Lower lobe of right lung (tissue), 2 donors: Measurements from ENCODE around the gene PTPN4. TPM values are rescaled to one million over a fixed set of nuclear protein-coding genes. Genes with fewer than 3 reads are reported as not detected.

Source experiments
- ATAC-seq, 2 donors: fragments of 200-7000 bp; cut with Tn5 transposase; one replicate each; pipeline ENCODE4 v1.9.1; 2020 to 2022; ENCODE audit warnings: mild to moderate bottlenecking in 2 of 2, moderate library complexity in 2 of 2
- DNase-seq: peaks from one replicate; pipeline ENCODE4 v3.0.0-alpha.2; 2020
- H3K27ac ChIP-seq: fragments of 200-600 bp; one replicate; pipeline ENCODE4 v1.8.0; 2022
- H3K27me3 ChIP-seq: fragments of 200-600 bp; one replicate; pipeline ENCODE4 v1.8.0; 2022; ENCODE audit warnings: low read depth
- H3K36me3 ChIP-seq: fragments of 200-600 bp; one replicate; pipeline ENCODE4 v1.8.0; 2022; ENCODE audit warnings: mild to moderate bottlenecking
- H3K4me1 ChIP-seq: fragments of 200-600 bp; one replicate; pipeline ENCODE4 v1.8.0; 2022
- H3K4me3 ChIP-seq: fragments of 200-600 bp; one replicate; pipeline ENCODE4 v1.8.0; 2022; ENCODE audit warnings: mild to moderate bottlenecking
- H3K9me3 ChIP-seq: fragments of 200-600 bp; one replicate; pipeline ENCODE4 v1.8.0; 2022
- intact Hi-C: fragments of 100-400 bp; cut with DNase I; formaldehyde crosslinking; loops from one replicate; pipeline ENCODE4 v1.11.0; 2022
- total RNA-seq: library from RNA; stranded (reverse); fragmentation: NEBNext Ultra II Directional; extraction: Animal tissue kit (Norgen Biotek cat#: 25700); gene quantifications from one replicate; pipeline ENCODE4 v1.2.1, GENCODE V29; 2021
- TF ChIP-seq, protein P1 (sequence below): fragments of 200-600 bp; IDR thresholded peaks from one replicate; pipeline ENCODE4 v1.8.0; 2022; ENCODE audit warnings: antibody characterized with exemption, mild to moderate bottlenecking
- donor health status: DM: no; HTN: yes; CAD: no; lungs with severe emphysema.

The PTPN4 gene
- total RNA-seq, 1 donor from 2014 or later: 44.5 TPM

- TF ChIP-seq, protein P1, sequence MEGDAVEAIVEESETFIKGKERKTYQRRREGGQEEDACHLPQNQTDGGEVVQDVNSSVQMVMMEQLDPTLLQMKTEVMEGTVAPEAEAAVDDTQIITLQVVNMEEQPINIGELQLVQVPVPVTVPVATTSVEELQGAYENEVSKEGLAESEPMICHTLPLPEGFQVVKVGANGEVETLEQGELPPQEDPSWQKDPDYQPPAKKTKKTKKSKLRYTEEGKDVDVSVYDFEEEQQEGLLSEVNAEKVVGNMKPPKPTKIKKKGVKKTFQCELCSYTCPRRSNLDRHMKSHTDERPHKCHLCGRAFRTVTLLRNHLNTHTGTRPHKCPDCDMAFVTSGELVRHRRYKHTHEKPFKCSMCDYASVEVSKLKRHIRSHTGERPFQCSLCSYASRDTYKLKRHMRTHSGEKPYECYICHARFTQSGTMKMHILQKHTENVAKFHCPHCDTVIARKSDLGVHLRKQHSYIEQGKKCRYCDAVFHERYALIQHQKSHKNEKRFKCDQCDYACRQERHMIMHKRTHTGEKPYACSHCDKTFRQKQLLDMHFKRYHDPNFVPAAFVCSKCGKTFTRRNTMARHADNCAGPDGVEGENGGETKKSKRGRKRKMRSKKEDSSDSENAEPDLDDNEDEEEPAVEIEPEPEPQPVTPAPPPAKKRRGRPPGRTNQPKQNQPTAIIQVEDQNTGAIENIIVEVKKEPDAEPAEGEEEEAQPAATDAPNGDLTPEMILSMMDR: no peak
- Histone ChIP-seq H3K27ac (no peak overlapping the region), H3K4me3 (no peak overlapping the region), H3K4me1 (no peaks in the 10 kb centered on the region), H3K9me3 (no peaks in the 10 kb centered on the region), H3K27me3 (no peaks in the 10 kb centered on the region), H3K36me3 (no peaks in the 10 kb centered on the region)
- DNase-seq (no peak), ATAC-seq (no peak)
- intact Hi-C loops: no loop called here
These were observed 18.7 kb upstream of the PTPN4 start for GRCh38 chr2:119741001-119741400.

DNA sequence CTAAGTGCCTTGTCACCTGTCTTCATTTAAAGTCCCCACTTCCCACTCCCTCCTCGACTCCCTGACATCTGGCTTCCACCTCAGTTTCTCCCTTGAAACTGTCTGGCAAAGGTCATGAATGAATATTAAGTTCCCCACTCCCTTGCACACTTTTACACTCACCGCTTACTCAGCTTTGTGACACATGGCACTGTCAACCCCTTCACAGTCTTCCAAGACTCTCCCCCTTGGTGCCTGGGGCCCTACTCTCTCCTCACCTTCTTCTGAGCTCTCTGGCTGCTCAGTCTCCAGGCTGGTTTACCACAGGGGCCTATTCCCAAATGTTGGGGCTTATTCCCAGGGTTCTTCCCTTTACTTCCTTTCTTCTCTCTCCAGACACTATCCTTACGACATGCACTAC lies 17.9 kb upstream of the PTPN4 start:
- Histone ChIP-seq H3K9me3 (no peaks in the 10 kb centered on the region), H3K27ac (no peak overlapping the region), H3K4me3 (no peak overlapping the region), H3K27me3 (no peaks in the 10 kb centered on the region), H3K4me1 (no peaks in the 10 kb centered on the region), H3K36me3 (no peaks in the 10 kb centered on the region)
- intact Hi-C loops: no loop called here
- no peak for ATAC-seq
- TF ChIP-seq, protein P1: no peak
- DNase-seq: no peak

DNA sequence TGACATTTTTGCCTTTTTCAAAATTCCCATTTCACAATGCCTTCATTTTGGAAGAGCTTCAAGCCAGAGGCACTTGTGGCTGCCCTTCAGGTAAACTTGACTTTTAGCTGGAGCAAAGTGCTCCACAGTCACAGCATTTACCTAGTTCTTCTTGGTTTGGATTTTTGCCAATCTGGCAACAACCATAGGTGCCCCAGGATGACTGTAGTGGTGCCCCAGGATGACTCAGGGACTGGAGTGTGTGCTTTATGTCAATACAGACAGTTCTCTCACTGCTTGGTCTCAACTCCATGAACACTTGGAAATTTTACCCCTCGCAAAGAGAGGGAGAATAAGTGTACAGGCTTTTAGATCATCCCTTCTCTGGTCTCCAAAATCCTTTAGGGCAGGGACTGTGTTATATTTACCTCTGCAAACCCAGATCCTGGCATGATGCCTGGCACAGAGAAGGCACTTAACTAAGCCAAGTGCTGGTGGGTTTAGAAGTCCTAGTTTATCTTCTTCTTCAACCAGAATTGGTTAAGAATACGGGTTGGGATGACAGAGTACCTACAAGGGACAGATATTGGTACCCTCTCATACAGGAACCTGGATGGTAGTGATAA lies 15.3 kb upstream of the PTPN4 start:
- TF ChIP-seq, protein P1: no peak
- Histone ChIP-seq H3K27ac (no peak overlapping the region), H3K4me1 (no peaks in the 10 kb centered on the region), H3K27me3 (no peaks in the 10 kb centered on the region), H3K36me3 (no peaks in the 10 kb centered on the region), H3K4me3 (no peak overlapping the region), H3K9me3 (no peaks in the 10 kb centered on the region)
- DNase-seq: peak; percentile 53
- peak; percentile 92 to 96 for ATAC-seq
- intact Hi-C loops: no loop called here

- Histone ChIP-seq H3K9me3 (no peaks in the 10 kb centered on the region), H3K36me3 (no peaks in the 10 kb centered on the region), H3K4me1 (no peaks in the 10 kb centered on the region), H3K27ac (no peak overlapping the region), H3K27me3 (no peaks in the 10 kb centered on the region), H3K4me3 (no peak overlapping the region)
- ATAC-seq (peak in 1 of 2 donors; percentile 65), DNase-seq (no peak)
- TF ChIP-seq, protein P1: no peak
- intact Hi-C loops: no loop called here
These were observed 14.2 kb upstream of the PTPN4 start for GRCh38 chr2:119745566-119745965.

DNA sequence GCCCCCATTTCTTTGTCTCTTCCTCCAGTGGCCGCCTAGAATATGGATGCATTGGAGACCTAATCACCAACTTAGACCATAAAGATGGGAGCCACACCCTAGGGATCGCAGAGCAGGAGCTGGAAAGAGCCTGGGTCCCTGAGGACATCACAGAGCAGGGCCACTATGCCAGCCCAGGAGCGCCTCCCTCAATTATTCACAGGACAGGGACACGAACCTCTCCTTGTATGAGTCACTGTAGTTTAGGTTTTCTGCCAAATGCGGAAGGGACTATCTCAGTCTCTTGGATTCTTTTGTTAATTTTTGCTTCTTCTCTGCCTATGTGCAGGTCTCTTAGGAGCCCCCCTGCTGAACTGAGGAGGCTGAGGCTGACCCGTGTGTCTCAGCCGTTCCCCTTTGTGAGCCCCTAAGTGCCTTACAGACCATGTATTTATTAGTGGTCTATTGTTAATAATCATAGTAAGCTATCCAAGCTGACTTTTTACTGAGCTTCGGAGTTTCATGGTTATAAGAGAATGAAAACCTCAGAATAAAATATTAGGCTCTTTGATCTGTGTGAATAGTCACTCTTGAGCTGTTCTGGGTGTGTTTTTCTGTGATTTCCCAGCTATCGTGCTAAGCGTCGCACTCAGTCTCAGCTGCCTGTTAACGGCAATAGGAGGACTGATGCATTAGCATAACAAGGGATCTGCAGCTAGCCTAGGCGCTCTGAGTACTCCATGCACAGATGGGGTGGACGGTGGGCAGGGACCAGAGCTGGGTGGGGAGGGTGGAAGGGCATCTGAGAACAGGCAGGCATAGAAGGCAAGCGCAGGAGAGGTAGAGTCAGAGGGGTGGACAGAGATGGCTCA lies 12.7 kb upstream of the PTPN4 start:
- no peaks in the 10 kb centered on the region for H3K27me3 ChIP-seq
- TF ChIP-seq, protein P1: no peak
- H3K9me3 ChIP-seq: no peaks in the 10 kb centered on the region
- H3K4me1 ChIP-seq: no peaks in the 10 kb centered on the region
- no peak for DNase-seq
- intact Hi-C loops: no loop called here
- no peak overlapping the region for H3K27ac ChIP-seq
- ATAC-seq: no peak
- no peak overlapping the region for H3K4me3 ChIP-seq
- H3K36me3 ChIP-seq: no peaks in the 10 kb centered on the region
